Gastrocnemius medialis (tissue), 4 donors: ENCODE data around the gene MX1.

Experiments used
- POLR2A ChIP-seq, 2 donors: fragments of 450-650 bp; IDR thresholded peaks; one replicate each; pipeline ENCODE4 v1.6.1; 2017; ENCODE audit warnings: antibody characterized with exemption in 2 of 2, mild to moderate bottlenecking in 2 of 2, moderate library complexity in 2 of 2
- TF ChIP-seq, protein P1 (sequence below), 5 experiments: fragments of 450-650 bp in 3 of 5; fragments of 200-600 bp in 2 of 5; sonication (generic) in 2 of 5; IDR thresholded peaks in 4 of 5; conservative IDR thresholded peaks in 1 of 5; 1 replicate in 4 of 5; 2 replicates in 1 of 5; pipeline ENCODE4 v1.5.1; 2016 to 2019; ENCODE audit warnings: antibody characterized with exemption in 5 of 5, mild to moderate bottlenecking in 3 of 5, moderate library complexity in 3 of 5

GRCh38 chr21:41449613-41450012, 23.6 kb downstream of the MX1 start:
- TF ChIP-seq, protein P1, sequence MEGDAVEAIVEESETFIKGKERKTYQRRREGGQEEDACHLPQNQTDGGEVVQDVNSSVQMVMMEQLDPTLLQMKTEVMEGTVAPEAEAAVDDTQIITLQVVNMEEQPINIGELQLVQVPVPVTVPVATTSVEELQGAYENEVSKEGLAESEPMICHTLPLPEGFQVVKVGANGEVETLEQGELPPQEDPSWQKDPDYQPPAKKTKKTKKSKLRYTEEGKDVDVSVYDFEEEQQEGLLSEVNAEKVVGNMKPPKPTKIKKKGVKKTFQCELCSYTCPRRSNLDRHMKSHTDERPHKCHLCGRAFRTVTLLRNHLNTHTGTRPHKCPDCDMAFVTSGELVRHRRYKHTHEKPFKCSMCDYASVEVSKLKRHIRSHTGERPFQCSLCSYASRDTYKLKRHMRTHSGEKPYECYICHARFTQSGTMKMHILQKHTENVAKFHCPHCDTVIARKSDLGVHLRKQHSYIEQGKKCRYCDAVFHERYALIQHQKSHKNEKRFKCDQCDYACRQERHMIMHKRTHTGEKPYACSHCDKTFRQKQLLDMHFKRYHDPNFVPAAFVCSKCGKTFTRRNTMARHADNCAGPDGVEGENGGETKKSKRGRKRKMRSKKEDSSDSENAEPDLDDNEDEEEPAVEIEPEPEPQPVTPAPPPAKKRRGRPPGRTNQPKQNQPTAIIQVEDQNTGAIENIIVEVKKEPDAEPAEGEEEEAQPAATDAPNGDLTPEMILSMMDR (IDR thresholded peaks at IDR 0.05 in 4 of 5, conservative IDR thresholded peaks at IDR 0.05 in 1 of 5): no peak
- no peak for TF ChIP-seq POLR2A (IDR thresholded peaks at IDR 0.05)
